SK-N-SH (cell line): ENCODE measurements around the gene HSD3B7. TPM values are rescaled to one million over a fixed set of nuclear protein-coding genes. Genes with fewer than 3 reads are reported as not detected.

Experiments
- CTCF ChIA-PET: fragments of 300-600, 350-600 bp; formaldehyde crosslinking; extraction: SDS; loops from one replicate; lab custom pipeline; 2021; lab: Yijun Ruan, JAX
- POLR2A ChIA-PET: fragments of 350-600 bp; sonication (Branson Sonifier 250); formaldehyde crosslinking; extraction: SDS; loops from one replicate; lab custom pipeline; 2020; ENCODE audit warnings: antibody characterized with exemption, inconsistent platforms; lab: Yijun Ruan, JAX
- DNase-seq: peaks from one replicate; pipeline ENCODE4 v3.0.0; 2012
- H2AFZ ChIP-seq: fragments of 200-600 bp; sonication (generic); 2 replicates; pipeline ENCODE4 v1.8.1; 2016; ENCODE audit warnings: antibody characterized with exemption, mild to moderate bottlenecking, low read depth
- H3F3A ChIP-seq: fragments of 200-600 bp; sonication (generic); replicated peaks from 2 replicates; pipeline ENCODE3; 2016; ENCODE audit warnings: antibody characterized with exemption, mild to moderate bottlenecking; ENCODE audit not compliant: insufficient read depth
- H3K27ac ChIP-seq, 2 experiments: fragments of 200-500 bp in 1 of 2; fragments of 200-600 bp in 1 of 2; sonication (Bioruptor generic) in 1 of 2; sonication (generic), shearing (Covaris generic) in 1 of 2; 2 replicates each; pipeline versions ENCODE4 v1.5.1 to v1.6.1; 2014 to 2016; ENCODE audit warnings: low read depth in 2 of 2, inconsistent platforms in 1 of 2, low read length in 1 of 2, mild to moderate bottlenecking in 1 of 2, mixed read lengths in 1 of 2
- H3K27me3 ChIP-seq: fragments of 200-600 bp; sonication (generic), shearing (Covaris generic); 2 replicates; pipeline ENCODE4 v1.6.1; 2016; ENCODE audit warnings: mixed run types; ENCODE audit not compliant: insufficient read depth
- H3K36me3 ChIP-seq, 2 experiments: fragments of 200-500 bp in 1 of 2; fragments of 200-600 bp in 1 of 2; sonication (Bioruptor generic) in 1 of 2; sonication (generic) in 1 of 2; replicated peaks in 1 of 2; 2 replicates each; pipeline versions ENCODE3 to v1.5.1; 2014 to 2016; ENCODE audit warnings: low read length in 1 of 2, mild to moderate bottlenecking in 1 of 2; ENCODE audit not compliant: insufficient read depth in 2 of 2, control insufficient read depth in 1 of 2
- H3K4me1 ChIP-seq, 2 experiments: fragments of 200-500 bp in 1 of 2; fragments of 200-600 bp in 1 of 2; sonication (Bioruptor generic) in 1 of 2; sonication (generic), shearing (Covaris generic) in 1 of 2; 2 replicates each; pipeline versions ENCODE4 v1.5.1 to v1.6.1; 2014 to 2016; ENCODE audit warnings: low read depth in 1 of 2, low read length in 1 of 2, mixed run types in 1 of 2; ENCODE audit not compliant: insufficient read depth in 2 of 2, control insufficient read depth in 1 of 2
- H3K4me2 ChIP-seq: fragments of 200-600 bp; sonication (generic), shearing (Covaris generic); 2 replicates; pipeline ENCODE4 v1.6.1; 2017; ENCODE audit warnings: mixed run types
- H3K4me3 ChIP-seq, 2 experiments: fragments of 200-500 bp in 1 of 2; fragments of 200-600 bp in 1 of 2; sonication (Bioruptor generic) in 1 of 2; sonication (generic), shearing (Covaris generic) in 1 of 2; 2 replicates each; pipeline versions ENCODE4 v1.5.1 to v1.8.1; 2014 to 2016; ENCODE audit warnings: low read depth in 2 of 2, inconsistent platforms in 1 of 2, low read length in 1 of 2, mild to moderate bottlenecking in 1 of 2, mixed read lengths in 1 of 2, moderate library complexity in 1 of 2
- H3K79me2 ChIP-seq: fragments of 200-600 bp; sonication (generic); 2 replicates; pipeline ENCODE4 v1.8.1; 2017; ENCODE audit warnings: mild to moderate bottlenecking; ENCODE audit not compliant: insufficient read depth
- H3K9ac ChIP-seq: fragments of 200-600 bp; sonication (generic); 2 replicates; pipeline ENCODE4 v1.6.1; 2017; ENCODE audit warnings: mixed run types
- H3K9me2 ChIP-seq: fragments of 200-600 bp; sonication (generic); 2 replicates; pipeline ENCODE4 v1.6.1; 2017; ENCODE audit warnings: mixed run types
- H3K9me3 ChIP-seq: fragments of 200-600 bp; sonication (generic); 2 replicates; pipeline ENCODE4 v1.6.1; 2017; ENCODE audit warnings: mixed run types, mild to moderate bottlenecking, moderate library complexity
- H4K20me1 ChIP-seq: fragments of 200-600 bp; sonication (generic); 2 replicates; pipeline ENCODE4 v1.6.1; 2017; ENCODE audit warnings: mild to moderate bottlenecking, mixed run types; ENCODE audit not compliant: insufficient read depth
- EZH2phosphoT487 ChIP-seq: fragments of 200-600 bp; sonication (generic); IDR thresholded peaks from 2 replicates; pipeline ENCODE4 v1.6.1; 2017; ENCODE audit warnings: low read depth, mixed run types, mild to moderate bottlenecking, antibody characterized with exemption, moderate library complexity, borderline replicate concordance
- FOSL2 ChIP-seq: IDR thresholded peaks from 2 replicates; pipeline ENCODE4 v1.4.0; 2012; ENCODE audit warnings: low read depth, mild to moderate bottlenecking, moderate library complexity, borderline replicate concordance
- FOXJ3 ChIP-seq: sonication (generic); formaldehyde crosslinking; IDR thresholded peaks from 2 replicates; pipeline ENCODE4 v1.5.1; 2020; ENCODE audit warnings: mild to moderate bottlenecking, missing genetic modification reagents
- GABPA ChIP-seq: IDR thresholded peaks from 2 replicates; pipeline ENCODE4 v1.4.0; 2012; ENCODE audit warnings: low read depth, mild to moderate bottlenecking
- MEF2A ChIP-seq: IDR thresholded peaks from 2 replicates; pipeline ENCODE4 v1.4.0; 2012; ENCODE audit warnings: low read depth, borderline replicate concordance
- NFIC ChIP-seq: IDR thresholded peaks from 2 replicates; pipeline ENCODE4 v1.4.0; 2012; ENCODE audit warnings: borderline replicate concordance
- POLR2AphosphoS5 ChIP-seq: IDR thresholded peaks from 2 replicates; pipeline ENCODE4 v1.6.1; 2012; ENCODE audit warnings: low read depth, low read length
- RCOR1 ChIP-seq: fragments of 150-350 bp; IDR thresholded peaks from 2 replicates; pipeline ENCODE4 v1.6.1; 2017; ENCODE audit warnings: antibody characterized with exemption, low read length
- RFX5 ChIP-seq: IDR thresholded peaks from 2 replicates; pipeline ENCODE4 v1.6.1; 2012; ENCODE audit warnings: mild to moderate bottlenecking, improper control_type of control experiment, low read length
- RXRA ChIP-seq: IDR thresholded peaks from 2 replicates; pipeline ENCODE4 v1.4.0; 2012; ENCODE audit warnings: low read depth, mild to moderate bottlenecking, borderline replicate concordance
- SMC3 ChIP-seq: IDR thresholded peaks from 2 replicates; pipeline ENCODE4 v1.6.1; 2012; ENCODE audit warnings: low read depth, low read length, improper control_type of control experiment
- TCF12 ChIP-seq: IDR thresholded peaks from 2 replicates; pipeline ENCODE4 v1.4.0; 2012
- TEAD4 ChIP-seq: IDR thresholded peaks from 2 replicates; pipeline ENCODE4 v1.4.0; 2012; ENCODE audit warnings: mild to moderate bottlenecking, borderline replicate concordance; ENCODE audit not compliant: insufficient read depth
- WGBS: methylation state at CpG from one replicate; pipeline ENCODE4 v1.1.6; 2017; ENCODE audit warnings: low lambda C conversion rate; 5-methylcytosine and 5-hydroxymethylcytosine counted together
- polyA plus RNA-seq, 3 experiments: library from polyadenylated mRNA; depleted of rRNA; stranded (reverse); fragments of >200 nt; gene quantifications; 2 replicates each; pipeline ENCODE4 v1.2.3, GENCODE V29; 2012
- TF ChIP-seq, protein P1 (sequence below): fragments of 150-350 bp; IDR thresholded peaks from 2 replicates; pipeline ENCODE4 v1.6.1; 2017; ENCODE audit warnings: antibody characterized with exemption, low read length, low read depth, borderline replicate concordance
- TF ChIP-seq, protein P2 (sequence below): IDR thresholded peaks from 2 replicates; pipeline ENCODE4 v1.4.0; 2012; ENCODE audit warnings: low read depth
- TF ChIP-seq, protein P3 (sequence below): IDR thresholded peaks from 2 replicates; pipeline ENCODE4 v1.4.0; 2012; ENCODE audit warnings: low read depth, borderline replicate concordance
- TF ChIP-seq, protein P4 (sequence below): IDR thresholded peaks from 2 replicates; pipeline ENCODE4 v1.6.1; 2012; ENCODE audit warnings: mild to moderate bottlenecking, low read depth, low read length, moderate library complexity

Gene HSD3B7
- polyA plus RNA-seq, 1 of the 3 experiments (the other 2 are of a cell fraction), result 12.2 TPM

DNA sequence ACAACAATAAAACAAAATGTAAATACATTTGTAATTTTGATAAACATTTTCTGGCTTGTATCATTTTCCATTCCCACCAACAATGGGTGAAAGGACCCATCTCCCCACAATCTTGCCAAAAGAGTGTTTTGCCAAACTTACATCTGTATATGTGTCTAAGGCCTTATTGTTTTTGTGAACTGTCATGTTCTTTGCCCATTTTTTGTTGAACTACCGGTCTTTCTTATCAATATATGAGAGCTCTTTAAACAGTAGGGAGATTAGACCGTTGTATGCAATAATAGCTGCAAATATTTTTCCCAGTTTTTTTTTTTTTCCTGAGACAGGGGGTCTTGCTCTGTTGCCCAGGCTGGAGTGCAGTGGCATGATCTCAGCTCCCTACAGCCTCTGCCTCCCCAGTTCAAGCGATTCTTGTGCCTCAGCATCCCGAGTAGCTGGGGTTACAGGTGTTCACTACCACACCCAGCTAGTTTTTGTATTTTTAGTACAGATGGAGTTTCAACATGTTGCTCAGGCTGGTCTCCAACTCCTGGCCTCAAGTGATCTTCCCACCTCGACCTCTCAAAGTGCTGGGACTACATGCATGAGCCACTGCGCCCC lies 38.7 kb downstream of the HSD3B7 start:
- H3K36me3 ChIP-seq, result no peaks in the 10 kb centered on the region
- no peak overlapping the region for H3K9ac ChIP-seq
- no peak overlapping the region for H2AFZ ChIP-seq
- H4K20me1 ChIP-seq, result no peaks in the 10 kb centered on the region
- no peaks in the 10 kb centered on the region for H3F3A ChIP-seq
- no peak overlapping the region for H3K27ac ChIP-seq
- H3K4me2 ChIP-seq, result no peak overlapping the region
- ChIA-PET POLR2A (no interaction called here), CTCF (interaction anchor here (0.6 to 2.0 kb wide), 2 partner anchors 39 to 47 kb away, joined by 4 to 6 read pairs; partner anchors contain the start of gene HSD3B7)
- H3K27me3 ChIP-seq, result no peaks in the 10 kb centered on the region
- no peak overlapping the region for H3K4me3 ChIP-seq
- WGBS, result 62% methylated on average over 6 of the region's 6 CpGs
- DNase-seq, result no peak
- no peaks in the 10 kb centered on the region for H3K9me2 ChIP-seq
- TF ChIP-seq, protein P1, sequence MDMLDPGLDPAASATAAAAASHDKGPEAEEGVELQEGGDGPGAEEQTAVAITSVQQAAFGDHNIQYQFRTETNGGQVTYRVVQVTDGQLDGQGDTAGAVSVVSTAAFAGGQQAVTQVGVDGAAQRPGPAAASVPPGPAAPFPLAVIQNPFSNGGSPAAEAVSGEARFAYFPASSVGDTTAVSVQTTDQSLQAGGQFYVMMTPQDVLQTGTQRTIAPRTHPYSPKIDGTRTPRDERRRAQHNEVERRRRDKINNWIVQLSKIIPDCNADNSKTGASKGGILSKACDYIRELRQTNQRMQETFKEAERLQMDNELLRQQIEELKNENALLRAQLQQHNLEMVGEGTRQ, result no peak
- TF ChIP-seq RXRA (no peak), MEF2A (no peak), EZH2phosphoT487 (no peak), TEAD4 (no peak), SMC3 (no peak), GABPA (no peak), RFX5 (no peak), FOXJ3 (no peak), NFIC (no peak), TCF12 (no peak), POLR2AphosphoS5 (no peak), FOSL2 (no peak), RCOR1 (no peak)
- TF ChIP-seq, protein P2, sequence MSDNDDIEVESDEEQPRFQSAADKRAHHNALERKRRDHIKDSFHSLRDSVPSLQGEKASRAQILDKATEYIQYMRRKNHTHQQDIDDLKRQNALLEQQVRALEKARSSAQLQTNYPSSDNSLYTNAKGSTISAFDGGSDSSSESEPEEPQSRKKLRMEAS, result no peak
- TF ChIP-seq, protein P3, sequence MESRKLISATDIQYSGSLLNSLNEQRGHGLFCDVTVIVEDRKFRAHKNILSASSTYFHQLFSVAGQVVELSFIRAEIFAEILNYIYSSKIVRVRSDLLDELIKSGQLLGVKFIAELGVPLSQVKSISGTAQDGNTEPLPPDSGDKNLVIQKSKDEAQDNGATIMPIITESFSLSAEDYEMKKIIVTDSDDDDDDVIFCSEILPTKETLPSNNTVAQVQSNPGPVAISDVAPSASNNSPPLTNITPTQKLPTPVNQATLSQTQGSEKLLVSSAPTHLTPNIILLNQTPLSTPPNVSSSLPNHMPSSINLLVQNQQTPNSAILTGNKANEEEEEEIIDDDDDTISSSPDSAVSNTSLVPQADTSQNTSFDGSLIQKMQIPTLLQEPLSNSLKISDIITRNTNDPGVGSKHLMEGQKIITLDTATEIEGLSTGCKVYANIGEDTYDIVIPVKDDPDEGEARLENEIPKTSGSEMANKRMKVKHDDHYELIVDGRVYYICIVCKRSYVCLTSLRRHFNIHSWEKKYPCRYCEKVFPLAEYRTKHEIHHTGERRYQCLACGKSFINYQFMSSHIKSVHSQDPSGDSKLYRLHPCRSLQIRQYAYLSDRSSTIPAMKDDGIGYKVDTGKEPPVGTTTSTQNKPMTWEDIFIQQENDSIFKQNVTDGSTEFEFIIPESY, result no peak
- TF ChIP-seq, protein P4, sequence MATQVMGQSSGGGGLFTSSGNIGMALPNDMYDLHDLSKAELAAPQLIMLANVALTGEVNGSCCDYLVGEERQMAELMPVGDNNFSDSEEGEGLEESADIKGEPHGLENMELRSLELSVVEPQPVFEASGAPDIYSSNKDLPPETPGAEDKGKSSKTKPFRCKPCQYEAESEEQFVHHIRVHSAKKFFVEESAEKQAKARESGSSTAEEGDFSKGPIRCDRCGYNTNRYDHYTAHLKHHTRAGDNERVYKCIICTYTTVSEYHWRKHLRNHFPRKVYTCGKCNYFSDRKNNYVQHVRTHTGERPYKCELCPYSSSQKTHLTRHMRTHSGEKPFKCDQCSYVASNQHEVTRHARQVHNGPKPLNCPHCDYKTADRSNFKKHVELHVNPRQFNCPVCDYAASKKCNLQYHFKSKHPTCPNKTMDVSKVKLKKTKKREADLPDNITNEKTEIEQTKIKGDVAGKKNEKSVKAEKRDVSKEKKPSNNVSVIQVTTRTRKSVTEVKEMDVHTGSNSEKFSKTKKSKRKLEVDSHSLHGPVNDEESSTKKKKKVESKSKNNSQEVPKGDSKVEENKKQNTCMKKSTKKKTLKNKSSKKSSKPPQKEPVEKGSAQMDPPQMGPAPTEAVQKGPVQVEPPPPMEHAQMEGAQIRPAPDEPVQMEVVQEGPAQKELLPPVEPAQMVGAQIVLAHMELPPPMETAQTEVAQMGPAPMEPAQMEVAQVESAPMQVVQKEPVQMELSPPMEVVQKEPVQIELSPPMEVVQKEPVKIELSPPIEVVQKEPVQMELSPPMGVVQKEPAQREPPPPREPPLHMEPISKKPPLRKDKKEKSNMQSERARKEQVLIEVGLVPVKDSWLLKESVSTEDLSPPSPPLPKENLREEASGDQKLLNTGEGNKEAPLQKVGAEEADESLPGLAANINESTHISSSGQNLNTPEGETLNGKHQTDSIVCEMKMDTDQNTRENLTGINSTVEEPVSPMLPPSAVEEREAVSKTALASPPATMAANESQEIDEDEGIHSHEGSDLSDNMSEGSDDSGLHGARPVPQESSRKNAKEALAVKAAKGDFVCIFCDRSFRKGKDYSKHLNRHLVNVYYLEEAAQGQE, result no peak
- no peaks in the 10 kb centered on the region for H3K79me2 ChIP-seq
- H3K4me1 ChIP-seq, result no peaks in the 10 kb centered on the region
- no peaks in the 10 kb centered on the region for H3K9me3 ChIP-seq
